PC-9 (cell line): ENCODE data around the gene MBTPS2. TPM values are rescaled to one million over a fixed set of nuclear protein-coding genes. Genes with fewer than 3 reads are reported as not detected.

Experiments
- BruUV-seq: library from RNA; stranded (reverse); fragments of 400-500 nt; replicated peaks from 2 replicates; lab custom pipeline; 2021; lab: Mats Ljungman, UMichigan
- CTCF ChIA-PET: fragments of 300-600 bp; sonication (Branson Sonifier 250); formaldehyde crosslinking; loops from one replicate; lab custom pipeline; 2022; ENCODE audit warnings: antibody characterized with exemption; lab: Charles Lee
- POLR2A ChIA-PET: fragments of 300-600 bp; sonication (Branson Sonifier 250); formaldehyde crosslinking; loops from one replicate; lab custom pipeline; 2022; ENCODE audit warnings: antibody characterized with exemption; ENCODE audit not compliant: unreplicated experiment; lab: Charles Lee
- DNase-seq, 2 experiments: peaks; one replicate each; pipeline versions ENCODE4 v3.0.0 to v3.0.0-alpha.2; 2015 to 2022; ENCODE audit warnings: mixed read lengths in 1 of 2
- H2AFZ ChIP-seq: fragments of 200-600 bp; sonication (generic); 2 replicates; pipeline ENCODE4 v1.8.1; 2017; ENCODE audit warnings: antibody characterized with exemption
- H3F3A ChIP-seq: fragments of 200-600 bp; sonication (generic); 2 replicates; pipeline ENCODE4 v1.8.1; 2017; ENCODE audit warnings: antibody characterized with exemption, mild to moderate bottlenecking, low read depth; ENCODE audit not compliant: insufficient read depth
- H3K27ac ChIP-seq: fragments of 200-600 bp; sonication (generic); 2 replicates; pipeline ENCODE4 v1.6.1; 2016; ENCODE audit warnings: mixed run types
- H3K27me3 ChIP-seq: fragments of 200-600 bp; sonication (generic); 2 replicates; pipeline ENCODE4 v1.6.1; 2016; ENCODE audit warnings: low read depth, mixed run types; ENCODE audit not compliant: insufficient read depth
- H3K36me3 ChIP-seq: fragments of 200-600 bp; sonication (generic); 2 replicates; pipeline ENCODE4 v1.6.1; 2016; ENCODE audit warnings: low read depth, mixed run types
- H3K4me1 ChIP-seq: fragments of 200-600 bp; sonication (generic); replicated peaks from 2 replicates; pipeline ENCODE4 v1.6.1; 2016; ENCODE audit warnings: mixed run types; ENCODE audit not compliant: insufficient read depth
- H3K4me2 ChIP-seq: fragments of 200-600 bp; sonication (generic); 2 replicates; pipeline ENCODE4 v1.6.1; 2017; ENCODE audit warnings: mixed run types
- H3K4me3 ChIP-seq: fragments of 200-600 bp; sonication (generic); 2 replicates; pipeline ENCODE4 v1.6.1; 2016; ENCODE audit warnings: mixed run types
- H3K79me2 ChIP-seq: fragments of 200-600 bp; sonication (generic); 2 replicates; pipeline ENCODE4 v1.6.1; 2017; ENCODE audit warnings: low read depth, mixed run types
- H3K9me2 ChIP-seq: fragments of 200-600 bp; sonication (generic); 2 replicates; pipeline ENCODE4 v1.8.1; 2017; ENCODE audit warnings: mild to moderate bottlenecking; ENCODE audit not compliant: insufficient read depth
- H3K9me3 ChIP-seq: fragments of 200-600 bp; sonication (generic); 2 replicates; pipeline ENCODE4 v1.8.1; 2016; ENCODE audit warnings: low read depth; ENCODE audit not compliant: insufficient read depth
- H4K20me1 ChIP-seq: fragments of 200-600 bp; sonication (generic); 2 replicates; pipeline ENCODE4 v1.8.1; 2017; ENCODE audit not compliant: insufficient read depth
- CTCF ChIP-seq: fragments of 200-600 bp; sonication (generic); conservative IDR thresholded peaks from 2 replicates; pipeline ENCODE4 v1.6.1; 2017; ENCODE audit warnings: mixed run types, antibody characterized with exemption, mild to moderate bottlenecking, moderate library complexity
- EZH2 ChIP-seq: fragments of 200-600 bp; sonication (generic); IDR thresholded peaks from 2 replicates; pipeline ENCODE4 v1.8.0; 2017; ENCODE audit warnings: antibody characterized with exemption, low read depth
- intact Hi-C: fragments of 100-400 bp; cut with micrococcal nuclease; formaldehyde crosslinking; loops from one replicate; pipeline ENCODE4 v1.10.0; 2022; ENCODE audit not compliant: unreplicated experiment
- total RNA-seq: library from RNA; stranded (reverse); gene quantifications from 2 replicates; pipeline ENCODE4 v1.2.3, GENCODE V29; 2021

MBTPS2 gene
- total RNA-seq, 1 experiment from 2014 or later: 16.9 TPM

GRCh38 chrX:21853578-21853977, 14.2 kb downstream of the MBTPS2 start:
- BruUV-seq: no TSS peak
- H3K79me2 ChIP-seq: no peaks in the 10 kb centered on the region
- TF ChIP-seq CTCF (no peak), EZH2 (no peak)
- no peaks in the 10 kb centered on the region for H3K4me1 ChIP-seq
- no peaks in the 10 kb centered on the region for H3K36me3 ChIP-seq
- H2AFZ ChIP-seq: no peak overlapping the region
- no peak overlapping the region for H3K4me2 ChIP-seq
- ChIA-PET CTCF (no interaction called here), POLR2A (no interaction called here)
- DNase-seq: no peak
- H4K20me1 ChIP-seq: no peaks in the 10 kb centered on the region
- H3F3A ChIP-seq: no peaks in the 10 kb centered on the region
- no peaks in the 10 kb centered on the region for H3K27me3 ChIP-seq
- no peak overlapping the region for H3K27ac ChIP-seq
- no peak overlapping the region for H3K4me3 ChIP-seq
- H3K9me3 ChIP-seq: no peaks in the 10 kb centered on the region
- no peaks in the 10 kb centered on the region for H3K9me2 ChIP-seq
- intact Hi-C loops: no loop called here

GRCh38 chrX:21855937-21856415, 16.6 kb downstream of the MBTPS2 start, which contains the start of gene YY2:
Gene YY2, plus strand, starts transcription at chrX:21855987. Its CDS starts 498 bp downstream, at chrX:21856485.
- H3K27me3 ChIP-seq: no peaks in the 10 kb centered on the region
- H3K79me2 ChIP-seq: no peaks in the 10 kb centered on the region
- BruUV-seq: no TSS peak
- H3K9me2 ChIP-seq: no peaks in the 10 kb centered on the region
- H4K20me1 ChIP-seq: no peaks in the 10 kb centered on the region
- no peaks in the 10 kb centered on the region for H3F3A ChIP-seq
- no peak for DNase-seq
- H3K27ac ChIP-seq: no peak within 1 kb of the TSS
- H3K9me3 ChIP-seq: no peaks in the 10 kb centered on the region
- no peak within 1 kb of the TSS for H2AFZ ChIP-seq
- intact Hi-C loops: no loop called here
- CTCF ChIA-PET: no interaction called here
- H3K36me3 ChIP-seq: no peaks in the 10 kb centered on the region
- no peak within 1 kb of the TSS for H3K4me3 ChIP-seq
- no peak for TF ChIP-seq CTCF
- TF ChIP-seq EZH2: no peak
- H3K4me1 ChIP-seq: no peaks in the 10 kb centered on the region
- H3K4me2 ChIP-seq: no peak within 1 kb of the TSS
- POLR2A ChIA-PET: no interaction called here

- no peak for DNase-seq
- H3K79me2 ChIP-seq: no peaks in the 10 kb centered on the region
- no peak overlapping the region for H3K27ac ChIP-seq
- H3K9me2 ChIP-seq: no peaks in the 10 kb centered on the region
- BruUV-seq: no TSS peak
- no peak overlapping the region for H2AFZ ChIP-seq
- H3K27me3 ChIP-seq: no peaks in the 10 kb centered on the region
- CTCF ChIA-PET: no interaction called here
- no peak overlapping the region for H3K4me3 ChIP-seq
- POLR2A ChIA-PET: no interaction called here
- H4K20me1 ChIP-seq: no peaks in the 10 kb centered on the region
- intact Hi-C loops: no loop called here
- no peak for TF ChIP-seq CTCF
- TF ChIP-seq EZH2: no peak
- no peaks in the 10 kb centered on the region for H3F3A ChIP-seq
- H3K4me2 ChIP-seq: no peak overlapping the region
- H3K9me3 ChIP-seq: no peaks in the 10 kb centered on the region
- no peaks in the 10 kb centered on the region for H3K36me3 ChIP-seq
- H3K4me1 ChIP-seq: no peaks in the 10 kb centered on the region
Observed at GRCh38 chrX:21856504-21856903, 17.1 kb downstream of the MBTPS2 start.
